Stimulated activated CD8-positive, alpha-beta memory T cell treated with anti-CD3 and anti-CD28 coated beads, Interleukin-15, amount 100 ng/mL, for 48 hours (primary cell): Measurements from ENCODE around the gene NOS1AP.
A peak's percentile ranks its signal among the peaks of the same experiment; 100 is the strongest.

ENCODE experiments used
- DNase-seq, 2 donors: peaks; one replicate each; pipeline ENCODE4 v3.0.0-alpha.2; 2020; ENCODE audit warnings: low read depth in 2 of 2

The NOS1AP gene

DNA sequence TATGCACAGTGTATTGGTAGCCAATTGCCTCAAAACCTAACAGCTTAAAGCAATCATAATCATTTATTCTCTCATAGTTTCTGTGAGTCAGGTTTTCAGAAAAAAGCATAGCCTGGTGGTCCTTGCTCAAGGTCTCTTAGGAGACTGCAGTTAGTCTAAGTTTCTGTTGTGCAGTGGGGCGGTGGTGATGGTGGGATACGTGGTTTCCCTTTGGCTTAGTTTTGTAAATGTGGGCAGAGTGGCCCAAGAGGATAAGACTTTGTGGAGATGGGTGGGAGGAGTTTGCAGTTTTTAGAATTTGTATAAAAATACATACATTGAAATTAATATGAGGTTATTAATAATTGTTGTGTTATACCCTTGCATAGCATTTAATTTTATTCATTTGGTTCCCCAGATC lies 68.6 kb downstream of the NOS1AP start:
- DNase-seq = no peak

DNA sequence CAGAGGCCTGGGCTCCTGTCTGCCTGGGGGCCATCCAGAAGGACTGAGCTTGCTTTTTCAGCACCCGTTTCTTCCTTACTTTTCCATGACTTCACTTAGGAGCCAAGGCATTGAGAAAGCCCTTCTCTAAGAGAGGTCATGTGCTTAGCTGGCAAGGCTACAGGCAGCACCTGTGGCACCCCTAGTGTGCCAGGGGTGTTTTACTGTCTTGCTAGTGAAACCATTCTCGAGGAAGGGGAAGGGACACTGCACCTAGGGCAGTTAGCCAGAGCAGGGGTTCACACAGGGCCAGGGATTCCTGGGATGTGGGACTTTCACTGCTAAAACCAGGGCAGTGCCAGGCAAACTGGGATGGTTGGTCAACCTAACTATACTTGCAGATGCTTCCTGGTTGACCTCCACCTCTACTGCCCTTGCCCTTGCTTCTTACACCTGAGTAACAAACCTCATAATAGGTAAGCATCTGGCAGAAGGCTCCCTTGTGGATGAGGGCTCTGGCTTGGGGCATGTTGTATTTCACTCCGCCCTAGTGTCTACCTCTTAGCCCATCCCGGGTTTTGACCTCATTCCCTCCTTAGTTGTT lies 69.2 kb downstream of the NOS1AP start:
- no peak for DNase-seq

DNA sequence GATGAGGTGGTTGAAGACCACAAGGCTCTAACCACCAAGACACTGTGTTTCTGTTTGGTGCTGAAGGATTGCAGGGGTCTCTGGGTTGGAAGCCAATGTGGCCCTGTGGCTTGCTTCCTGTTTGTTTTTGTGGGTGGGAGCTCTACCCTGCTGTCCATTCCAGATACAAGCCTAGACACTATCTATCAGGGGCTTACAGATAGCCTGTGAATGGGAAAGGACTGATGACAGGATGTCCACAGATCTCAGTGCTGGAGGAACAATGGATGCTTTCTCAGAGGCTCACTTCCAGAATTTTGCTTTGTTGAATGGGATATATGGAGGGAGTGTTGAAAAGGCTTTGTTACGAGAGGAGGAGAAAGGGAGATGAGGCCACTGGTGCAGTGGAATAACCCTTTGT lies 69.7 kb downstream of the NOS1AP start:
- DNase-seq = no peak

DNA sequence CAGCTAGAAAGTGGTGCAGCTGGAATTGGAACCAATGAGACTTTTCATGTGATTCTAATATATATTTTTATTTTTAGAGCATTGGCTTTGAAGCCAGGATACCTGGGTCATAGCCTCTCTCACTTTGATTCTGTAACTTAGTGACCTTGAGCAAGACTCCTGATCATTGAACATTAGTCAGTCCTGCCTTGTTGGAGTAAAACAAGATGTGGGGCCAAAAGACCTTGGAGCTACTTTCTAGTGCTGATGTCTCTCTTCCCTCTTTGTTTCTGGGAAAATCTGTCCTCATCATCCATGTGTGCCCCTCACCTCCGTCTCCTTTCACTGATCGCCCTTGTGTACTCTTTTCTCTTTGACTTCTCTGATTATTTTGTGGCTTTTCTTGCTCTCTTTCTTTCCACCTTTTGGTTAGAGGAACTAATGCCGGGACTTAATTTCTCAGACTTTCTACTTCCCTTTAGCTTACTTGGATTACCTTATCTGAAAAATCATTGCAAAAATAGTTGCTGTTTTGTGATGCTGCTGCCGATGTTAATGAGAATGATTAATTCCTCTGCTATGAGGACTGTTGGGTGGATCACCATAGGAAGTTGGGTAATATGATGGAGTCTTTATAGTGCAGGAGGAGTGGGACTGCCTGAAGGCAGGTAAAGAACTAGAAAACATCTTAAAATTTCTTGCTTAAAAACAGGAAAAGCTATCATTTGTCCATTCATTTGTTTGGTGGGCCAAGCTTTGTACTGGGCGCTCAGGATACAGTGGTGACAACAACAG lies 72.0 kb downstream of the NOS1AP start:
- DNase-seq = no peak

DNA sequence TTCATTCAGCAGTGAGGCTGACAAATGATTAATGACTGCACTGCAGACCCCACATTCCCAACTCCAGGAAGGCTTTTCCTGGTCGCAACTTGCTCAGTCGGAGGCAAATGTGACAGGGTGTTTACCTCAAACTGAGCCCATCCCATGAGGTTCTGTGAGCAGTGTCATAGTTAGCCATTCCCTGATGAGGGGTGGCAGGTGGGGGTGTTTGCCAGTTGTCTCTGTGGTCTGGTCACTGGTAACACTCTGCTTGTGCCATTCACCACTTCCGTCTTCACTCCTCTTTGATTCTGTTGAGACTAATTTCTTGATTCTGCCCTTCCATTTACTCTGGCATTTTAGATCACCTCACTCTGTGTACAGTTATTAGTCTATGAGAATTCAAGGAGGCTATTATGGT lies 73.5 kb downstream of the NOS1AP start:
- DNase-seq = no peak

DNA sequence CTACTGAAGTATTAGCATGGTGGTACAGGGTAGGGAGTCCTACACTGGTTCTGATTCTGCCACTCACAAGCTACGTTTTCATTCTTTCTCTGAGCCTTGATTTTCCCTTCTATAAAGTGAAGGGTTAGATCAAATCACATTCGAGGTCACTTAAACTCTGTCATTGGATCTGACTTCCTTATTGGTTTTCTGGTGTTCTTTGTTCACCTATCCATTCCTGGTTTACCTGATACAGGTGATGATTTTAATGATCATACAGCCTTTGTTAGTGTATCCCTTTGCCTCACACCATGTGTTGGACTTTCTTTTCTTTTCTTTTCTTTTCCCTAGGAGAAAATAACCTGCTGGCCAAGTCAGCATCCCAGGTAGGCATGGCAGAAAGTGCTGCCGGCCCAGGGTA lies 74.8 kb downstream of the NOS1AP start:
- DNase-seq = no peak

DNA sequence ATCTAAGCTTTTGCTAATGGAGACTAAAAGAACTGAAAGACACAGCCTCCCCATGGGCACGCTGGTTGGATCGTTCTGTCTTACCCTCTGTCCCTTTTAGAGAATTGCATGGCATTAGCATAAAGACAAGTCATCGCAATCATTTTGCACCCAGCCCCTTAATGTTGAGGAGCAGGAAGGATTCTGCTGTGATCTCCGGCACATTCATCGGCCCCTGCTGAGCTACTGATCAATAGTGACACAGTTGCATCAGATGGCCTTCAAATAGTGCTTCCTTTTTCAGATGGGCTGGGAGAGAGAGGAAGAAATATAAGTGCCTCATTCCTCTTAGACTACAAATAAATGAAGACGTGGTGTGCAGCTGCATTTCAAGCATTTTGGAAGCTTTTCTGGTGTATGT lies 75.4 kb downstream of the NOS1AP start:
- DNase-seq = no peak

DNA sequence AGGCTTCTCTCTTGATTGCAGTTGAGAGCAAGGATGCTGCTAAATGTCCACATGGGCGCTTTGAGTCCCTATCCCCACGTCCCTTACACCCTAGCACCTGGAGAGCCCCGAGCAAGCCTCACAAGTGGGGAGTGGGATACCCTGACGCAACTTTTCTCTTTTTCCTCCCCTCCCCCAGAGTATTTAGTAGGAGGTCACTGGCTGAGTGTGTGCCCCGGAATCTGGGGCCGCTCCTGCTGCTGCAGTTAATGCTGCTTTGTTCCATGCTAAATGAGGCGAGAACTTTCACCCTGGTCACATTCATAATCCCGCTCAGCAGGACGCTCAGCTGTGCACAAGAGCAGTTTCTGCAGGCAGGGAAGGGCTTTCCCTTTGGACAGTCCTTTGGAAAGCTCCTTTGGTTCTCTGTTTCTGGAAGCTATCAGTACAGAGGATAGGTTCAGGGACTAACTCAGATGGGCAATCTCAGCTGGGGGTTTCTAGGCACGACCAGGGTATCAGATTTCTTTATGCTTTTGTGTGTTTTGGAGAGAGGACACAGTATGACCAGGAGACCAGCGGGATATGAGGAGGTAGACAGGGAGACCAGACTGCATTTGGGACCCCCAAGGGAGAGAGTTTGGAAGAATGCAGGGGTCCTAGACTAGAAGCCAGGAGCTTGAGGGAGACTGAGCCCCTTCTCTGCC lies 75.9 kb downstream of the NOS1AP start:
- DNase-seq = no peak

DNA sequence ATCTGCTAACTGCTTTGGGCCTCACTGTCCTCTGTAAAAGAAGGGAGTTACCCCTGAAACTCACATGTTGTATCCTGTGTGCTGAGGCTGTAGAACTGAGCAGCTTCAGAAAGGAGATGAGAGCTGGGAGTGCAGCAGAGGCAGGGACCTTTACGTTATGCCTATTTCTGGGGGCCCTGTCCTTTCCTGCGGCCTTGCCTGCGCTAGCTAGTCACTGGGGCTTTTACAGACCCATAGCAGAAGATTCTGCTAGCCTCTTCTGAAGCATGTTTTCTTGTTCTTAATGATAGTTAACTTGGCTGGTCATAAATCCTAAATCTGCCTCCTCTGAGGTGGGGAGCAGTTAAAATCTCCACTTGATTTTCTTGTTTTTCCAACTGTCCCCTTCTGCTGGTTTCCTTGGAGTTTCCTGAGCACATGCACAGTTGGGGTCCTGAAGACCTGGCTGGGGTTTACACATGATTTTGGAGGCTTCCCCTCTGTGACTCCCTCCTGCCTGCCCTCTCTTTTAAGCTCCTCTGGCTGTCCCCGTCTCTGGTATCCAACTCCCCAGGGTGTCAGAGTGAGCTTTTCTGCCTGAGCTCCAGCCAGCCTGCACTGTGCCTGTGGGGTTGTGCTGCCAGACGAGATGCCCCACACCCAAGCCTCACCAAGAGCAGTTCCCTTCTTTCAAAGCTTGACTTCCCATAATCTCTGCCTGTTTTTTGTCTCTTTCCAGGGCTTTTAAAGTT lies 76.6 kb downstream of the NOS1AP start:
- DNase-seq = no peak

DNA sequence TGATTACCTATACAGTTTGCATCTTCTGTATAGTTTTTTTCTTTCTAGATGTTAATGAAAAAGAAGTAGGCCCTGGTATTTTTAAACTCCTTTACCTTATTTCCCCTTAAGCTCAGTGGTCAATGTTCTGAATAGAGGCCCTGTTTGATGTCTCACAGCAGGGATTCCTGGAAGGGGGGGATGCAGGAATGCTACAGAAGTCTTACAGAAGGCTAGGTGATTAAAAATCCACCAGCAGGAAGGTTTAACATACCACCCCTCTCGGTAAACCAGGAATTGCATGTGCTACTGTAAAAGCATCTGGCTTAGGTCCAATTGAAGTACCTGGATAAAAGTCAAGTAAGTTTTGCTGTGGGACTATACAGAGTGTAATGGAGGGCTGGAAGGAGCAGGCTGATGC lies 78.3 kb downstream of the NOS1AP start:
- DNase-seq = no peak

DNA sequence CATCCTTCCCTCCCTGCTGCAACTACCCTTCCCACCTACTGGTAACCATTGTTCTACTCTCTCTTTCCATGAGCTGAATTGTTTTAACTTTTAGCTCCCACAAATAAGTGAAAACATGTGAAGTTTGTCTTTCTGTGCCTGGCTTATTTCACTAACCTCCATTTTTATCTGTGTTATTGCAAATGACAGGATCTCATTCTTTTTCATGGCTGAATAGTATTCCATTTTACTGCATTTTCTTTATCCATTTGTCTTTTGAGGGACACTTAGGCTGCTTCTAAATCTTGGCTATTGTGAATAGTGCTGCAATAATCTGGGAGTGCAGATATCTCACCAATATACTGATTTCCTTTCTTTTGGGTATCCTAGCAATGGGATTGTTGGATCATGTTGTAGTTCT lies 80.6 kb downstream of the NOS1AP start:
- DNase-seq = no peak

DNA sequence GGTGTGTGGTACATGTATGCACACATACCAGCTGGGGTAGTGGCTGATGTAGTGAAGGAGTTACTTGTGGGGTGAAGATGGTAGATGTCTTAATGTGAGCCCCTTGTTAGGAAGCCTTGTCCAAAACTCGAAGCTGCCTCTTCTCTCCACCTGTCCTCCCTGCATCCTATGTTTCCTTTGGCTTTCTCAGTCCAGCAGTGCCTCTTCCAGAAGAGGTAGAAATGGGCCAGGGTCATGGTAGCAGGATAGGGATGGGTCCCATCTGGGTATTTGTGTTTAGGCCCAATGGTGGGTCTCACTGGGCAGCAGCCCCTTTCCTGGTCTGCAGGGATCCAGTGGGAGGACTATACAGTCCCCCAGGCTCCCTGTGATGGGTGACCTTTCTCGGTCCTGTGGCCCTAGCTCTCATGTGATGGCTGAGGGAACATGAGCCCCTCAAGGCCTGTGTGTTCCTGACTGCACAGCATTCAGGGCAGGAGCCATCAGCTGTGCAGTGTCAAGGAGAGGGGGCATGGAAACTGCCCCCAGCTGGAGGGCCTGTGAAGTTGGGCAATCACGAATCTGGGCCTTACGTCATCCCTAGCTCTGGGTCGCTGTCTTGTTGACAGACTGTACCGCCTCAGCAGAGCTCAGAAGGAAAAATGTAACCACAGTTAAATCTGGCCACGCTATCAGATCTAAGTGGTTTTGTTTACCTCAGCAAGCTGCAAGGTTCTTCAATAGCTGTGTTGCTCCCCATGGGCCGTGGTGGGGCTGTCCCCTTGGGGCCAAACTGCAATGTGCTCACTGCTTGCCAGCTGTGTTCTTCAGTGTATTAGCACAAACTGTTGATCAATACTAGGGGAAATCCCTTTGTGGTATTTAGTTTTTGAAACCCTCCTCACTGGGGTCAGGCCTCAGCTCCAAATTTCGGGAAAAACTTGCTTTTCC lies 82.7 kb downstream of the NOS1AP start:
- peak in 1 of 2 donors; percentile 14 for DNase-seq

DNA sequence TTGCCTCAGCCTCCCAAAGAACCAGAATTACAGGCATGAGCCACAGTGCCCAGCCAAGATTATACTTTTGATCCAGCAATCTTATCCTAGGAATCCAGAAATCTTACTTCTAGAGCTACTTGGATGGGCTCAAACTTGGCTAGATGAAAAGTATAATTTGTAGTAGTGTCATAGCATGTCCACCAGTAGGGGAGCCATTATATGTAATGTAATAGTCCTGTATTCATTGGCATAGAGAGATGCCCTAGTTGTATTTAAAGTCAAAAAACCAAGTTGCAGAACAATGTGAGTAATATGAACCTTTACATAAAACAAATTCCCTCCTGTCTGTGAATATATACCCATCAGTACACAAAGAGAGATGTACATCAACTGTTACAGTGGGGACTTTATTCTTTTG lies 83.9 kb downstream of the NOS1AP start:
- DNase-seq = no peak

DNA sequence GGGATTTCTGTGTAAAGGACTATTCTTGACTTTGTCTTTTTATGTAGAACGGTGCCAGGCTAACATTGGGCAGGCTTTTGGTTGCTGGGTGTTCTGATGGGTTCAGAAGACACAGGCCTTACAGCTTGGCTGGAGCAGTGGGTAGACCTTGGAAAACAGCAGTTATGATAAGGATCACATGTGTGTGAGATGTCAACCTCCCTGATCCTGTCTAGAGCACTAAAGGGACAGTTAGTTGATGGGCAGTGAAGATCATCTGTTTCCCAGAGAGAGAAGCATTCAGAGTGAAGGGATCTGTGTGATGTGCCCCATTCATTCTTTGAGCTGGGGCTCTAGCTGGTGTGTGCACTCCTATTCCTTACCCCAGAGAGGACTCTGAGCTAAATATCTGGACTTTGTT lies 88.0 kb downstream of the NOS1AP start:
- no peak for DNase-seq

DNA sequence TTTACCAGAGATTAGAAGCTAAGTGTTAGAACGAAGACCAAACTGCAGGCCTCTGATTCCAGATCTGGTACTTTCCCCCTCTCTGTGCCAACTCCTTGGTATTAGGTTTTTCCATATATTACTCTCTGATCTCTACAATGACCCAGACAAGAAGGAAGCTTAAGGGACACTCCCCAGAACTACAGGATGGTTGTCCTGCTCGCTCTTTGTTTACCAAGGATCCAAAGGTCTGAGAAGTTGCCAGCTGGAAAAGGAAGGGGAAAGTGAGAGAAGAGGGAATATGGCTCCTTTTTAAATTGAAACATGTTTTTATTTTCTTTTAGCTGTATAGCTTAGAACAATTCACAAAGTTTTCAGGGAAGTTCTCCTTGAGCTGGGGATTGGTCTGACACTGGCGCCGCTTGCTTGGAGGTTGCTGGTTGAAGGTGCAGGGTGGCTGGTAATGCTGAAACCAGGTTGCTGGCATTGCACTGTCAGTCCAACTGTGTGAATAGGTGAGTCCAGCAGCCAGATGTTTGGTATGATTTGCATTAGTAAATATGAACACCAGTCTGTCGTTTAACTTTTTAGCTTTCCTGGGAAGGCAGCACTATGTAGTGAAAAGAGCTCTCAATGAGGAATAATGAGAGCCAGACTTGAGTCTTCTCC lies 89.3 kb downstream of the NOS1AP start:
- DNase-seq = no peak

DNA sequence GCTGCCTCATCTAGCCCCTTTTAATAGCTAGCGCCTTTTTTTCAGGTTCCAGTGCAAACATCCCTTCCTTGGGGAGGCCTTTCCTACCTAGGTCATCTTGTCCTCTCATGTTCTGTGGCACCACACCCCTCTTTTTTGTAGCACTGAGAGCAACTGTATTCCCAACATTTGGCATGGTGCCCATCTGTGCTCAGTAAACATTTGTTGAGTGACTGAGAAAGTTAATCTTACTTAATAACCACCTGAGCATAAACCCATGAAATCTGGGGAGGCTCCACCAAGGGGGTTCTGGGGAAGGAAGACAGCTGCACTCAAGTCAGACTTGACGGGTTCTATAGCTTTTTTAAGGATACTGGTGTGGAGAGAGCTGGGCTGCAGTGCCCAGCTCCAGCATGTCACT lies 90.0 kb downstream of the NOS1AP start:
- DNase-seq = no peak

DNA sequence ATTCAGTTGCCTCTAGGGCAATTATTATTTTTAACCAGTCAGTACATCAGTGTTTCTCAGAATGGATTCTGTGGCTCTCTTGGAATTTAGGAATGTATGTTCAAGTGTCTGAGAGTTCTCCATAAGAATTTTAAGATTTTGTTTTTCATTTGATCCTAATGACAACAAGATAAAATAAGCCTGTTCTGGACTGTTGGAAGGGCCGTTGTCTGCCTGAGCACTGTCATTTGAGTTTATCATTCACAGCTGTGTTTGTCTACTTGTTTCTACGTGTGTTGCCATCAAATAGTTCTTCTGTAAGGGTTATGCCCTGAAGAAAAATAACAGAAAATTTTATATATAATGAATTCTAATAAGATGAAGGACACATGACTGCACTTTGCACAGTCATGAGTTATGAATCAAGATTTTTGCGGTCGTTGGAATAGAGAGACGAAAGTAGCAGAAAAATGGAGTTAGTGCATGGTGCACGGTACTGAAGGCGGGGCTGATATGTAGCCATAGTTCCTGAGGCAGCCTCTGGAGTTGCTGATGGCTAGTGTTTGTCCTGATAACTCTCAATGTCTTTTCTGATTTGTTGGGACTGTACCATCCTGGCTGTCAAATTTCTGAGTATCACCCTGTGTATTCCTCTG lies 92.5 kb downstream of the NOS1AP start:
- no peak for DNase-seq

DNA sequence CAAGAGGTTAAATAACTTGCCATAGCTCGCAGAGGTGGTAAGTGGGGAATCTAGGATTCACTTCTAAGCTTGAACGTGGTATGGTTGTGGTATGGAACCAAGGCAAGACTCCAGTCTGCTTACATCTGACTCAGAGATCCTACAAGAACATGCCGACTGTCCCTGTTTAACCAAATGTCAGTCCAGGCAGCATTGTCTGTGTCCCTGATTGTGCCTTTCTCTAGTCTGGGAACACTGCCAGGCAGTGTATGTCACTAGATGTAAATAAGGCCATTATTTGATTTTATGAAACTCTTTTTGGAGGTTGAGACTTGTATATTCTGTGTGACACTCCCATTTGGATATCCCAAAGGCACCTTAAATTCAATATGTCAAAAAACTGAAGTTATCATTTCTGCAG lies 96.0 kb downstream of the NOS1AP start:
- no peak for DNase-seq

DNA sequence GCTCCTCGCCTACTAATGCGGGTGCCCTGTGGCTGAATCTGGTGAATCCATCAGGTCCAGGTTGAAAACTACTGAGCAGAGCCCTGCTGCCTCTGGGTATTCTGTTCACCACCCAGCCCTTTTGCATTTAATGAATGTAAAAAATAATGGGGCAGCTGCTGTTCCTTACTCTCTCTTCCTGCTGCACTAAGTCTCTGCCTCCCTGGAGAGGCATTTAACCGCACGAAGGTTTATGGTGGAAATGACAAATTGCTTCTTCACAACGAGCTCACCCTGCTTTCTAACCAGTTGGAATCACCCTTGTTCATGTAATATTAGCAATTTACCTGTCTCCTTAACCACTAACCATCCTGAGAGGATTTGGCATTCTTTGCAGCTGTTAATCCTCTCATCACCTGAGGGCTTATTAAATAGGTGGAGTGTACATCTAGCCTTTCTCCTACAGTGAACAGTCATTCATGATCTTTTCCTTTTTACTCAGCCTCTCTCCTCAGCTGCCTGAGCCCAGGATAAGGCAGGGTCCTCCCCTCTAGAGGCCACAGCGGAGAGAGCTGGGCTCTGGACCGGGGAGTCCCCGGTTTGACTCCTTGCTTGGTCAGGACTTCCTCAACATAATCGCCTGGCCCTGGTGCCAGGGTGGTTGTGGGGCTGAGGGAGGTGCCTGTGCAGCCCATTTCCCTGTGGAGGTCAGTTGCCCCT lies 97.6 kb downstream of the NOS1AP start:
- no peak for DNase-seq

DNA sequence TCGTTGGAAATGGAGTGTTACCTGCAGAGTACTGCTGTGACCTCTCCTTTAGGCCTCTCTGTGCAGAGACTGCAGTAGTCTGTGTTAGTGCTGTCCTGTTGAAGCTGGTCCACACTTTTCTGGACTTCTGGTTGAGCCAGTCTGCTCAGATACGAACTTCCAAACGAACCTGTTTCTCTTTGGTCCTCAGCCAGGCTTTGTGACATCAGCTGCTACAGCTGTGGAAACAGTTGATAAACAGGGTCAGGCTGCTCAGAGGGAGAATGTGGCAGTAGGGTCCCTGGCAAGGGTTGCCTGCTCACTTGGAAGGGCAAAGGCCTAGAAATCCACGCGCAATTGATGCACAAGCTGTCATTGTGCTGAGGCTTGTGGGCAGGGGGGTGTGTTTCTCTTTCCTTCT lies 98.8 kb downstream of the NOS1AP start:
- DNase-seq = no peak
